Spleen (tissue), 7 donors: ENCODE results near the gene DOCK10.

Experiments used
- CTCF ChIP-seq, 11 experiments: fragments of 200-600 bp in 7 of 11; fragments of 450-650 bp in 4 of 11; sonication (generic) in 4 of 11; IDR thresholded peaks in 8 of 11; conservative IDR thresholded peaks in 3 of 11; 1 replicate in 7 of 11; 2 replicates in 4 of 11; pipeline versions ENCODE4 v1.4.0 to v1.8.0; 2016 to 2021; ENCODE audit warnings: antibody characterized with exemption in 11 of 11, inconsistent platforms in 4 of 11, mild to moderate bottlenecking in 1 of 11
- POLR2AphosphoS5 ChIP-seq, 3 donors: sonication (generic); formaldehyde crosslinking; IDR thresholded peaks; one replicate each; pipeline ENCODE4 v1.5.1; 2017; ENCODE audit warnings: antibody characterized with exemption in 3 of 3
- donor health status: DM: no; HTN: no; CAD: no; lungs with moderate emphysema.
- donor health status: DM: no; HTN: no; CAD: no.
- donor health status: DM: no; HTN: no; CAD: no.

GRCh38 chr2:224799691-224800090, 242.6 kb downstream of the DOCK10 start:
- TF ChIP-seq CTCF (IDR thresholded peaks at IDR 0.05 in 8 of 11, conservative IDR thresholded peaks at IDR 0.05 in 3 of 11) (no peak), POLR2AphosphoS5 (IDR thresholded peaks at IDR 0.05) (no peak)
